Skeletal muscle satellite cell (primary cell): ENCODE measurements around the gene GARNL3.

Experiments
- H3K27me3 ChIP-seq: 2 replicates; pipeline ENCODE4 v1.7.0; 2013; ENCODE audit warnings: low read length; ENCODE audit not compliant: control insufficient read depth, insufficient read depth
- H3K36me3 ChIP-seq: 2 replicates; pipeline ENCODE4 v1.7.0; 2013; ENCODE audit warnings: mild to moderate bottlenecking, control low read depth, low read length; ENCODE audit not compliant: insufficient read depth
- H3K4me1 ChIP-seq: 2 replicates; pipeline ENCODE4 v1.7.0; 2013; ENCODE audit warnings: low read length; ENCODE audit not compliant: control insufficient read depth, insufficient read depth
- H3K4me2 ChIP-seq: 2 replicates; pipeline ENCODE4 v1.7.0; 2013; ENCODE audit warnings: mild to moderate bottlenecking, low read length
- H3K4me3 ChIP-seq: 2 replicates; pipeline ENCODE4 v1.7.0; 2013; ENCODE audit warnings: low read length
- H3K9ac ChIP-seq: 2 replicates; pipeline ENCODE4 v1.7.0; 2013; ENCODE audit warnings: mild to moderate bottlenecking, low read depth, low read length, moderate library complexity
- H3K9me3 ChIP-seq: replicated peaks from 2 replicates; pipeline ENCODE4 v1.7.0; 2013; ENCODE audit warnings: mild to moderate bottlenecking, control low read depth, low read length

Gene GARNL3

DNA sequence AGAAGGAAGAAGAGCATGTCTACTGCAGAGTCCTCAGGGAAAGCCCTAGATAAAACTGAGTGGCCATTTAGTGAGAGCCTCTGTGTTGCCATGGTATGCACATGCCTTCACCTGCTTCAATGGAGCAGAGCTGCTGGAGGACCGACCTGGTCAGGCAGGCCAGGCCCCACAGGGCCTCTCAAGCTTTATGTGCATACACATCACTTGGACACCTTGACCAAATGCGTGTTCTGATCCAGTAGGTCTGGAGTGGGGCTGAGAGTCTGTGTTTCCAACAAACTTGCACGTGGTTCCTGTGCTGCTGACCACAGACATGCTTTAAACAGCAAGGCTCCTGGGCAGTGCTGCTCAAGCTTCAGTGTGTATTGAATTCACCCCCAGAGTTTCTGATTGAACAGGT lies 81.0 kb downstream of the GARNL3 start:
- H3K9ac ChIP-seq = no peak overlapping the region
- H3K4me1 ChIP-seq = no peaks in the 10 kb centered on the region
- H3K4me3 ChIP-seq = no peak overlapping the region
- no peaks in the 10 kb centered on the region for H3K36me3 ChIP-seq
- H3K4me2 ChIP-seq = no peak overlapping the region
- peaks cover 16% of the 10 kb centered on the region for H3K27me3 ChIP-seq
- no peaks in the 10 kb centered on the region for H3K9me3 ChIP-seq

DNA sequence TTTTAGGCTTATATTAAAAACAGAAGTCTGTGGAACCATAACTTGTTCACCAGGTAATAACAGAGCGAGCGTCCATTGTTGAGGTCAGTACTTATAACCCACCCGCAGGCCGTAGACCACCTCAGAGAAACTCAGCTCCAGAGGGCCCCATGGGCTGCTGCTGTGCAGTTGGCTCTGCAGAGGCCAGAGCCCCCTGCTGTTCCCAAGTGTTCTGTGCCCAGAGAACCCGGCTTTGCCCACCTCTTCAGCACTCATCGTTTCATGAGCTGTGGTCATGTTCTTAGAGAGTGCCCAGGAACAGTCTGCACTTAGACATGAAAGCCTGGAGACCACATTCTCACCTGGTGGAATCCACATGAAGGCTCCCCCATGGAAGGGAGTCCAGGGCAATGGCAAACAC lies 82.0 kb downstream of the GARNL3 start:
- H3K27me3 ChIP-seq = peaks cover 16% of the 10 kb centered on the region
- no peak overlapping the region for H3K4me3 ChIP-seq
- no peak overlapping the region for H3K9ac ChIP-seq
- no peaks in the 10 kb centered on the region for H3K36me3 ChIP-seq
- H3K4me2 ChIP-seq = no peak overlapping the region
- no peaks in the 10 kb centered on the region for H3K9me3 ChIP-seq
- H3K4me1 ChIP-seq = no peaks in the 10 kb centered on the region

DNA sequence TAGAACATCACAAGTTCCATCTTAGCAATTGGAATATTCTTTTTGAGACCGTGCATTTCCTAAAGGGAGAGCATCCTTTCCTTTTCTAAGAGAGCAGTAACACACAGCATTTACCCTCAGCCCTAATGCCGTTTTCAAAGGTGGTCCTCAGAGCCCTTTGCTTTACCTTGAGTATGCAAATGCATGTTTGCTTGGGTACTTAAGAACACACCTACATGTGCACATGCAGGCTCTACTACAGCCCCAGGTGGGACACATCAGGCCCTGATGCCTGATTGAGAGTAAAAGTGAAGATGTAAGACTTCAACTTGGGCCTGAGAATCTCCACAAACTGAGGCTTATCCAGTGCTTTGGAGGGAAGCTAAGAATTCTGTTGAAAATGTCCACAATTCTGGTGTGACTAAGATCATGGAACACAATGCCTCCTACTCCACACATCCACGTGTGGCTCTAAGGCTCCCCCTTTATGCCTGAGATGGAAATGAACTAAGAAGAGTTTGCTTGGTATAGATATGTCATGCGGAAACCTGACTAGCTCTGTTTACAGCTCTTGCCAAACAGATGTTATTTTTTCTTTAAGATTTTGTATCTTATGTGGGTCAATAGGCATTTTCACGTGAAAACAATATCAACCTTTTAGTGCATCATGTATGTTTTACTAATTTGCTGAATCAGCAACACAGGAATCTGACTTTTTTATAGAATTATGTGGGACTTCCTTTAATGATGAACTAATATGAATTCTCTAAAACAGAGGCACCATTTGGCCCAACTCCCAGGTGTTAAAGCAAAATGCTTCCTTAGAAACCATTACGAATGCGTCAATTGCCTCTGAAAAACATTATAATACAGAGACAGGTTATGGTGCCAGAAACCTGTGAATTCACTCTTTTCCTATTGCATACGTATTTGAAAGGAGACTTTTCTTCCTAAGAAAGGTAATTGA lies 83.5 kb downstream of the GARNL3 start:
- no peaks in the 10 kb centered on the region for H3K9me3 ChIP-seq
- H3K4me1 ChIP-seq = no peaks in the 10 kb centered on the region
- no peak overlapping the region for H3K4me3 ChIP-seq
- H3K4me2 ChIP-seq = no peak overlapping the region
- no peaks in the 10 kb centered on the region for H3K36me3 ChIP-seq
- no peak overlapping the region for H3K9ac ChIP-seq
- H3K27me3 ChIP-seq = peaks cover 31% of the 10 kb centered on the region

DNA sequence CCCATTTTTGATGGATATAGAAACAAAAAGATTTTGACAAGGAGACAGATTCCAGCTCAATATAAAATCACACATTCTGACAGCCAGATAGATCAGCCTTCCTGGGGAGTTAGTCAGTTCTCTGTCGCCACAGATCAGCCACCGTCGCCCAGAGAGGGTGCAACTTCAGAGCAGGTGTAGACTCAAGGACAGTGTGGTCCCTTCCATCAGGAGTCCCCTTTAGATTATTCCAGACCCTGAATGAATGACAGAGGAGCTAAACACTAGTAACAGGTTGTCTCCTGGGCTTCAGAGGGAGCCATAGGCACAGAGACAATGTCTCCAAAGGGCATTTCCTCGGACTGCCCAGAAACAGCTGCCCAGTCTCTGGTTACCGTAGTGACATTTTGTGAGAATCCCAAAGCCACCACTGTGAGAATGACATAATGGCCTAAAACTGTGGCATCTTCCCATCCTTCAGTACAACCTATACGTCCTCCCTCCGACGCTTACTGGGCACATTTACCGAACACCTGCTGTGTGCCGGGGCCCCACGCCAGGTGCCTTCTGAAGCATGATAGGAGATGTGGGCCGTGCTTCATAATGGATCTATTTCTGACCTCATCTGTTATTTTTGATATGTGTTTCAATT lies 85.0 kb downstream of the GARNL3 start:
- Histone ChIP-seq H3K9ac (no peak overlapping the region), H3K4me2 (no peak overlapping the region), H3K9me3 (no peaks in the 10 kb centered on the region), H3K27me3 (peaks cover 35% of the 10 kb centered on the region), H3K36me3 (no peaks in the 10 kb centered on the region), H3K4me3 (no peak overlapping the region), H3K4me1 (no peaks in the 10 kb centered on the region)

DNA sequence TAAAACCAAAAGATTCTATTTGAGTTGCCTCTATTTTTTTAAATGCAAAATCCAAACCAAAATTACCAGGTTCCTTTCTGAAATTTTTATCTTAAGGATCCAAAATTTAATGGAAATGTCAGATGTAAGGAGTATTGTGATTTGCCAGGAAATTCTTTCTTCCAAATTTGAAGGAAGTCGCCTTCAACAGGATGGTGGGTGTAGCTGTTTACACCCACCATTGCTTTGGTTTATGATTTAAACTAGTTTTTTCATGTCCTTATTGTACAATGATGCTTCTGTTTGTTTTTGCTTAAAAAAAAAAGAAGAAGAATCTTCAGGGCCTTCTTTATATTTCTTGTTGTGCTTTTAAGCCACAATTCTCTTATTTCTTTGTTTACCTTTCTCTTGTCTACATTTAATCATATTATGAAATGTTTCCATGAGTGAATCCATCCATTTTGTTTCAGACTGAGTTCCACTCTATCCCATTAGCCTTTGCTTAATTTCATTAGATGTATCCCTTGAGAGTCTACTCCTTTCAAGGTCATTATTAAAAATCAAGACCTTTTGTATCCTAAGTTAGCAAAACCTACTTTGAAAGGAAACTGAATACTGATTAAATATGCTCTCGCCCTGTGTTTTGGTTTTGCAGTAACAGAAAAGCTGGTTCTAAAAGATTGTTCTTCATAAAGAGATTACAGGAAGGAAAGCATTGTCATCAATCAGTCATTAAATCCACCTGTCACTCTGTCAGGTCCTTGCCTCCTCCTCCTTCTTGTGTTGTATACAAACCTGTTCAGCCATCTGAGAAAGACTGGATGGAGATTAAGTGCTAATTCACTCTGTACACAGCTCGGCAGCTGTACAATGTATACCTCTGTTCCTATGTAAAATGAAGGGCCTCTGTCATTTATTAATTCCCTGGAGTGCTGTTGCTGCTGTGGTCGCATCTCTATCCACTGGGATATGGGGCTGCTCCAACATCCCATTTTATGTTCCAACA lies 86.9 kb downstream of the GARNL3 start:
- no peak overlapping the region for H3K4me3 ChIP-seq
- no peaks in the 10 kb centered on the region for H3K9me3 ChIP-seq
- no peak overlapping the region for H3K9ac ChIP-seq
- peaks cover 38% of the 10 kb centered on the region for H3K27me3 ChIP-seq
- no peaks in the 10 kb centered on the region for H3K4me1 ChIP-seq
- H3K4me2 ChIP-seq = no peak overlapping the region
- no peaks in the 10 kb centered on the region for H3K36me3 ChIP-seq

DNA sequence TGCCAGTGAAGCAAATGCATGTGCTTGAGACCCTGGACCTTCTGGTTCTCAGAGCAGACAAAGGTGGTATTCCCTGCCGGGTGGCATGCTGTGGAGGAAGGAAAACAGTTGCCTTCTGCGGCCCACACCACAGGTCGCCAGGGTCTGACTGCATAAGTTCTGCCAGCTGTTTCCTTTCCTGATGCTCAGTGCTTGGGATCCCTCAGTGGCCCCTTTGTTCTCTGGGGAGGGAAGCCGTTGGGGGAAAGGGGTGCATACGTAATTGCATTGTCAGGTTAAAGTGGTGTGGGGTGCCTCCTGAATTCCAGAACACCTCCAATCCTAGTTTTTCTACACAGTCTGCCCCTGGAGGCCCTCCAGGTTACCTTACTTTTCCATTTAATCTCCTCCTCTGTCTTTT lies 89.3 kb downstream of the GARNL3 start:
- H3K4me1 ChIP-seq = no peaks in the 10 kb centered on the region
- H3K27me3 ChIP-seq = peaks cover 44% of the 10 kb centered on the region
- H3K36me3 ChIP-seq = no peaks in the 10 kb centered on the region
- H3K9me3 ChIP-seq = no peaks in the 10 kb centered on the region
- no peak overlapping the region for H3K9ac ChIP-seq
- no peak overlapping the region for H3K4me2 ChIP-seq
- H3K4me3 ChIP-seq = no peak overlapping the region

DNA sequence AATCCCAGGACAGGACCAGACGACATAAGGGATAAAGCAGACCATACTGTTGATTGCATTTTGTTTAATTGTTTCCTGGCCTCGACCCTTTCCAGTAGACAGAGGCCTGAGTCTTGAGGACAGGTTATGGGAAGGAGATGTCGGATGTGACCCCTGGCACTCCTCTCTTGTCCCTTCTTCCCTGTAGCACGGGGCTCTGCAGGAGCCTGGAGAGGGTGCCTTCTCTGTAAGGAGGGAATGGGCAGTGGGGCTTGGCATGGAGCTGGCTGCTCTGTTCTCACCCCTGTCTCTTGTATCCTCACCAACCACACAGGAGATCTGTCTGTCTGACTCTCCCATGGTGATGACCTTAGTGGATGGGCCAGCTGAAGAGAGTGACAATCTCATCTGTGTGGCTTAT lies 92.3 kb downstream of the GARNL3 start:
- Histone ChIP-seq H3K4me2 (no peak overlapping the region), H3K4me3 (no peak overlapping the region), H3K27me3 (peaks cover 40% of the 10 kb centered on the region), H3K4me1 (no peaks in the 10 kb centered on the region), H3K9me3 (no peaks in the 10 kb centered on the region), H3K9ac (no peak overlapping the region), H3K36me3 (no peaks in the 10 kb centered on the region)

DNA sequence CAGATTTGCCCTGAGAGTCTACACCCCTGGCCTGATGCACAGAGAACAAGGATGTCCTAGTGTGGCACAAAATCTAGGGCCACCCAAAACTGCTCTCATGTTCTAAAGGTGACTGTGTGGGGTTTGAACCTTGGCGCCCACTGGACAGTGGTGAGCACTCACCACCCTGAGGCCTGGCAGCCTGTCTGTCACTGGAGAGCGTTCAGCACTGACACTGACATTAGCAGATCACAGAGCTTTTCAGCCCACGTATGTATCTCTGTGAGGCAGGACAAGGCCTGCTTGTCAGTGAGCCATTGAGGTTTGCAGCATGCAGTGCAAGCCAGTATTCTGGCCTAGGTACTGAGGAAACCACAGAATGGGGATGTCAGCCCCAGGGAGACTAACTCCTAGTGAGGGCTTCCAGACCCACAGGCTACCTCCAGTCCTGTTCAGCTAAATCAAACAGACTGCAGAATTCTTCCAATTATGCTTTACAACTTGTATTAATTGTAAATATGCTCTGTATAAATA lies 93.5 kb downstream of the GARNL3 start:
- Histone ChIP-seq H3K27me3 (peaks cover 29% of the 10 kb centered on the region), H3K4me3 (no peak overlapping the region), H3K4me1 (no peaks in the 10 kb centered on the region), H3K36me3 (no peaks in the 10 kb centered on the region), H3K4me2 (no peak overlapping the region), H3K9me3 (no peaks in the 10 kb centered on the region), H3K9ac (no peak overlapping the region)

DNA sequence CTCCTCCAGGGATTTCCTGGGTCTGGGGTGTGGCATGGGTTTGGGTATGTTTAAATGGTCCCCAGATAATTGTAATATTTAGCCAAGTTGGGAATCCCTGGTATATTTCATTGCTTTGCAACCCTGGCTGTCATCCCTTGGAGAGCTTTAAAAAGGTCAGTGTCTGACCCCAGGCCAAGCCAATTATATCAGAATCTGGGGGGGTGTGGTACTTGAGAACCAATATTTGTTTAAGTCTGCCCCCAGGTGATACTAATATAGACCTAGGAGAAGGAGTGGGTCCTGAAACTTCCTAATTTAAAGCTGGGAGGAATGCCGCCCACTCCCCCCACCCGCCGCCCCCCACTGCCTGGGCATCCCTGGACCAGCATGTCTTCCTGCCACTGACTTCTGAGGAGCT lies 94.2 kb downstream of the GARNL3 start:
- peaks cover 23% of the 10 kb centered on the region for H3K27me3 ChIP-seq
- no peak overlapping the region for H3K4me3 ChIP-seq
- no peak overlapping the region for H3K4me2 ChIP-seq
- H3K36me3 ChIP-seq = no peaks in the 10 kb centered on the region
- no peaks in the 10 kb centered on the region for H3K9me3 ChIP-seq
- no peak overlapping the region for H3K9ac ChIP-seq
- no peaks in the 10 kb centered on the region for H3K4me1 ChIP-seq

DNA sequence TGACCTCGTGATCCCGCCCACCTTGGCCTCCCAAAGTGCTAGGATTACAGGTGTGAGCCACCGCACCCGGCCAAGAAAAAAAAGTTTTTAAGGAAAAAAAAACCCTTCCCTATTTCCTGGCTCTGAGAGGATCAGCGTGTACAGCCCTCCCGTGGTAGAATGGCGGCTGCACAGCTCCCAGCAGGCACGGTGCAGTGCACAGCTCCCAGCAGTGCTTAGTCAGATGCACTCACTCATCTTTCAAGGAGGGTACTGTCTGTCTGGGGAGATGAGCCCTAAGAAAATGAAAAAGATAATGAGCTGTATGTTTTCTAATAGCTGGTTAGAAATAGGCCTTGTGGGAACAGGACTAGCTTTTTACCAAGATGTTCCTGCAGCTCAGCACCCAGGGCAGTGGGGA lies 95.7 kb downstream of the GARNL3 start:
- Histone ChIP-seq H3K4me2 (no peak overlapping the region), H3K27me3 (peaks cover 18% of the 10 kb centered on the region), H3K4me3 (no peak overlapping the region), H3K9me3 (no peaks in the 10 kb centered on the region), H3K4me1 (no peaks in the 10 kb centered on the region), H3K9ac (no peak overlapping the region), H3K36me3 (no peaks in the 10 kb centered on the region)

DNA sequence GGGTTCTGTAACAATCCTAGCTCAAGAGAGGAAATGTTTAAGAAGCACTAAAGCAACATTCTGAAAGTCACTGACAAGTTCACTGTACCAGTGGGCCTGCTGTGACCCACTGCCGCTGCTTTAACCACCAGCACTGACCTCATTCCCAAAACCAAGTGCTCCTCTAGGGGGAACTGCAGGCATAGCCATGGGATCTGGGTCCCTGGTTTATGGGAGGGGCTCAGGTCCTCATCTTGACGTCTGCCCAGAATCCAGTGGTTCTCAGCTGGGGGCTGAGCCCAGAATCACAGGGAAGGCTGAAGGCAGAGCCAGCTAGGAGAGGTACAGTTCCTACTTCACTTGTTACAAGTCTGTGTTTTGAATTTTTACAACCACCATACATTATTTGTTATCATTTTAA lies 96.3 kb downstream of the GARNL3 start:
- peaks cover 16% of the 10 kb centered on the region for H3K27me3 ChIP-seq
- H3K9me3 ChIP-seq = no peaks in the 10 kb centered on the region
- H3K4me1 ChIP-seq = no peaks in the 10 kb centered on the region
- H3K36me3 ChIP-seq = no peaks in the 10 kb centered on the region
- no peak overlapping the region for H3K4me2 ChIP-seq
- no peak overlapping the region for H3K4me3 ChIP-seq
- no peak overlapping the region for H3K9ac ChIP-seq
